GM20431 (cell line): ENCODE results near the gene ZBTB16.

Experiments
- in situ Hi-C: fragments of 300-500 bp; cut with MseI, MboI; formaldehyde crosslinking; loops from one replicate; pipeline ENCODE4 v1.15.0; 2020; ENCODE audit warnings: low sequenced_read_pairs; ENCODE audit not compliant: unreplicated experiment

Gene ZBTB16

DNA sequence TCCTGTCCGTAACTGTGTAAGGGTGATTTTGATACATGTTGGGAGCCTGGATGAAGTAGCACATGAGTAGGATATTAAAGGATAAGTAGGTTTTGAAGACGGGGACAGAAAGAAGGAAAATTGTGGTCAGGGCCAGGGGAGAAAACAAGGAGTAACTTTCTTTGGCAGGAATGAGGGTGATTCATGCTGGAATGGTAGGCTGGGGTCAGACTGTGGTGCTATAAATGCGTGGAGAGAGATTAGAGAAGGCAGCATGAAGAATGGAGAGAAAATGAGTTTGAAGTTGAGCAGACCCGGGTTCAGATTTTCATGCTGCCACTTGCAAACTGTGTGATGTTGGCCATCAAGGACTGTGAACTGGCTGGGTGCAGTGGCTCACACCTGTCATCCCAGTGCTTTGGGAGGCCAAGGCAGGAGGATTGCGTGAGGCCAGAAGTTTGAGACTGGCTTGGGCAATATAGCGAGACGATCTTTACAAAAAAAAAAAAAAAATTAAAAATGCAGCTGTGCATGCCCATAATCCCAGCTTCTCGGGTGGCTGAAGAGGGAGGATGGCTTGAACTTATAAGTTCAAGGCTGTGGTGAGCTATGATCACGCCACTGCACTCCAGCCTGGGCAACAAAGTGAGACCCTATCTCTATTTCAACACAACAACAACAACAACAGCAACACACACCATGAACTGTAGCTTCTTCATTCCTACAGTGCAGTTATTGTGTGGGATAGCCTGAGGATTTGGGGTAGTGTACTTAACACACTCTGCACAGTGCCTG lies 22.3 kb downstream of the ZBTB16 start:
- in situ Hi-C loops: no loop called here

- in situ Hi-C loops: no loop called here
Measured at GRCh38 chr11:114082415-114082748, 22.9 kb downstream of the ZBTB16 start.

GRCh38 chr11:114082767-114083181 lies 23.3 kb downstream of the ZBTB16 start:
- in situ Hi-C loops: no loop called here

- in situ Hi-C loops: no loop called here
Measured at GRCh38 chr11:114083391-114084252, 24.1 kb downstream of the ZBTB16 start.

DNA sequence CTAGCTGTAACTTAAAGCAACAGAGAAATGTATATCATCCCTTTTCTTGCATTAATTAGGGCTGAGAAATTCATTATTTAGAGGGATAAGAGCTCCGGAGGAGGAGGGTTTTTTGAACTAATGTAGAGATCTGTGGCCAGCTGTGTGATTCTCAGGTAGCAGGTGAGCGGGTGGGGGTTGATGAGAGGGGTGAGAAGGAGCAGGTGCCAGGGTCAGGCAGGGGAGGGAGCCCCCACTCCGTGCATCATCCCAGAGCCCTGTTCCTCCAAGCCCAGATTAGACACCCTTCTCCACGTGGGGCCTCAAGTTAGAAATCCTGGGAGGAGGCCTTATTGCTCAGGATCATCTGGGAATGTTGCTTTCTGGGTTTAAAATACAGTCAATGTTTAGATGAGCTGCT lies 24.9 kb downstream of the ZBTB16 start:
- in situ Hi-C loops: no loop called here

DNA sequence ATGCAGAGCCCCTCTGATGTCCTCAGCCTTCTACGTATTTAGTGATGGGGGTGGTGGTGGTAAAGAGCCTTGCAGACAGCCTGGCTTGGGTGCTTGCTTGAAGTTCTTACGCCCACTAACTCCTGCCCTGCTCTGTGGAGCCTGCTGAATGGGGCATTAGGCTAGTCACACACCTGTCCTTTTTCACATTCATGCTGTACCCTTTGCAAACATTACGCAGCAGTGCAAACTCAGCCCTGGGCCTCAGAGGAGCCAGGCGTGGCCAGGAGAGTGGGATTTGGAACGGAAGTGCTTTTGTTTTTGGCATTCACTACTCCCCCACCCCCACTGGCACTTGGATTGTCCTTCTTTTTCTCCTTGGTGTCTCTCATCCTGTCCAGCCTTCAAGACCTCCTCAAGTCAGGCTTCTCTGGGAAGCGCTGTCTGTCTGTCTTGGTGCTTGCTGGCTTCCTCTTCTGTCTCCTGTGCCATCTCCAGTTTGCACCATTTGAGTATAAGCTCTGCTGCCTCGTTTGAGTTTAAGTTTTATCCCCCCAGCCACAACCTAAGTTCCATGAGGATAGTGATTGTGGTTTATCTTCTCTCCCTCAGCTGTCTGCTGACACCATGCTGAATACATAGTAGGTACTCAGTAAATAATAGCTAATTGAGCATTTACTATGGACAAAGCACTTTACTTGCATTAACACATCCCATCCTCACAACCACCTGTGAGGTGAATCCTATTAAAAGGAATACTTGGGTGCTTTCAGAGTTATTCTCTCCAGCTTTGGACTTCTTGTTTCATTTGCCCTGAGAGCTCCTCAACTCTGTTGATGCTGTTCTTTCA lies 26.7 kb downstream of the ZBTB16 start:
- in situ Hi-C loops: no loop called here

DNA sequence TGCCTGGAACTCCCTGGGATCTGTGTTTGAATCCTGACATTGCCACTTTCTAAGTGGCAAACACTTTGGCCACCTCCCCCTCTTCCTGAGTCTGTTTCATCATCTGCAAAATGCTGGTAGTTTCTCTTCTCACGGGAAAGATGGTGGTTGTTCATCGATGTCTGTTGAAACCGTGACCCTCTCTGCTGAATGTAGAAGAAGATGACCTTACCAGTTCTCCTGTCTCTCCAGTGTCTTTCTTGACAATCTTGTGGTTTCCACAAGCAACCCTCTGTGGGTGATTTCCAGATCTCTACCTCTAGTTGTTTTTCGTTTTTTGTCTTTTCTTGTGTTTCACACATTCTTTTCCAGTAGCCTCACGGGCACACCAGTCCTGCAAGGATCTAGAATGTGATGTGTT lies 27.5 kb downstream of the ZBTB16 start:
- in situ Hi-C loops: no loop called here

- in situ Hi-C loops: no loop called here
Measured at GRCh38 chr11:114088216-114088615, 28.7 kb downstream of the ZBTB16 start.

DNA sequence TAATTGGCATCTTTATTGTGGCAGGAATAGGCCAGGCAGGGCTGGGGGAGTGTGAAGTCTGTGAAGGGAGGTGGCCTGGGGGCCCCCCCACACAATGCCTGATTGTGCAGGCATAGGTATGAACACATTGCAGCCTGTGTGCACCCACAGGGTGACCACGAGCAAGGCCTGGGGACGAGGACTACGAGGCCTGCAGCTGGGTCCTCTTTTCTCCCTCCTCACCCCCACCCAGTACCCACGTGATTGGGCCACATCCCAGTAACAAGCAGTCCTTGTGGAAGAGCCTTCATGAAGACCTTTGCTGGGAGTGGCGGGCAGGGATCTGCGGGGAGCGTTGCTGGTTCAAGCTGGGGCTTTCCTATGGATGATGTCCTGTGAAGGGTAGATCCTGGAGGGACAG lies 29.3 kb downstream of the ZBTB16 start:
- in situ Hi-C loops: no loop called here

DNA sequence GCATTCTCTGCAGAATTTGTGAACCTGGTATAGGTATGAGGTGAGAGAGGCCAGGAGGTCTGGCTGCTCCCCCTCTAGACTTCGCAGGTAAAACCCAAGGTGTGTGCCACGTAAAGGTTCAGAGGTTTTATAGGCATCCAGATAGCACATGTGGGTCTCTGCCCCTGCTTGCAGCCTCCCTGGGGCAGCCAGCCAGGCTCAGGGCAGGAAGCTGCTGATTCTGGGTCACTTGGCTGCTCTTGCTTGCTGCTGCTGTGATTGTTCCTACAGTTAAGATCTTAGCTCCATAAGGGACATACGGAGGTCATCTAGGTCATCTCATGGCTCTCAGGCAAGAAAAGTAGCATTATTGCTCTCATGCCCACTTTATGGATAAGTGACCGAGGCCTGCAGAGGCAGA lies 30.2 kb downstream of the ZBTB16 start:
- in situ Hi-C loops: no loop called here

DNA sequence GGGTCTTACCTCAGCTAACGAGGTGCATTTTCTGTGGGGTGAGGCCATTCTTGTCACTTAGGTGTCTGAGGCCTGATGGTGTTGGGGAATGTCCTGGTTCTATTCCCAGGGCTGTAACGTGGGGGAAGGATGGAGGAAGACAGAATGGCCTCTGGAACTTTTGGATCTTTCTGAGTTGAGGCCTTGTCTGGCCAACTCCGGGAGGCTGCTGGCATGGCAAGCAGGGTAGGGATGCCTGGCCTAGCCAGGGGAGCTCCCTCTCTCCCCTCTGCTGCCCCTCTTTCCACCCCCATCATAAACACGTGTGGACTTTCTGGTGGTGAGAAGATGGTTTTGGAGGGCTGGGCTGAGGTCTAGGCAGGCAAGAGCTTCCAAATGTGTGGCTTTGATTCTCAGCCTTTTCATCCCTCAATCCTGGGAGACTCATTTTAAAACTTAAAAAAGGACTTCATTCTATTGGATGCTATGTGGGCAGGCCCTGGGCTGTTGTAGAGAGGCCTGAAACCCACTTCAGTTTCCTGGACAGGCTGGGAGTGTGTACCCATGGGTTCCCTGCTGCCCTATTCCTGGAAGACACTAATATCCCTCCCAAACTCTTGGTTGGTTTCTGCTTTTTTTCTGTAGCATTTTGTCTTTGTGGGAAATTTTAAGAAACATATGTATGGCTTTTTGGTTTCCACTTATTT lies 30.9 kb downstream of the ZBTB16 start:
- in situ Hi-C loops: no loop called here

- in situ Hi-C loops: no loop called here
Measured at GRCh38 chr11:114090976-114091375, 31.5 kb downstream of the ZBTB16 start.

GRCh38 chr11:114091516-114092397 lies 32.2 kb downstream of the ZBTB16 start:
- in situ Hi-C loops: no loop called here

- in situ Hi-C loops: no loop called here
Measured at GRCh38 chr11:114092478-114092877, 33.0 kb downstream of the ZBTB16 start.

DNA sequence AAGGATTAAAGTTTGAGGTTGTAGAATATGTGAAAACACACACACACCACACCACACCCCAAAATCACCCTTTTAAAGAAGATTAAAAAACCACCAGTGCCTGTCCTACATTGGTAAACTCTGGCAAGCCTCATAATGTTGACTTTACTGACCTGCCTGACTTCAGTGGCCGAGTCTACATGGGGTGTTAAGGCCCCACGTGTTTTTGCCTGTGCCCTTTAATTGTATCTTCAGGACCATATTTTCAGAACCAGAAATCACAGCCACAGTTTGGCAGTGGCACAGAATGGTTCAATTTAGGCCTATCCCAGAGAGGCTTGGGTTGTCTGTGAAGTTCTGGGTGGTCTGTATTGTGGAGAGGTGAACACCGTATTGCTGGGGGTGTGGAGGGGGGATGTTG lies 33.4 kb downstream of the ZBTB16 start:
- in situ Hi-C loops: no loop called here

DNA sequence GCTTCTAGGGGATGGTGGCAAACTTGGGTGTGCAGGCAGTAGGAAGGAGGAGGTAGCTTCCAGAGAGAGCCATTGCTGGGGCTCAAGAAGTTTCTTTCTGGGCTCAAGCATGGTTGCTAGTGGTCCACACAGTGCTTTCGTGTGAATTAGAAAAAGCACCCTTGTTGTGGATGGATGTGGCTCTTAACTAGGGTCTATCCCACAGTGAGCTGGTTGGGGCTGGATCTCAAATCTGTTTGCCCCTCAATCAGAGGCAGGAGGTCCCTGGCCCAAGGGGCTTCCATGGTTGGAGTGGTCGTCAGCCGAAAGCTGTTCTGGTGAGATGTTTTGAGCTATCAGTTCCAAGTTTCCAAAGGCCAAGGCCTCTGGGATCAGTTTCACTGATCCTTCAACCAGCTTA lies 35.0 kb downstream of the ZBTB16 start:
- in situ Hi-C loops: no loop called here

DNA sequence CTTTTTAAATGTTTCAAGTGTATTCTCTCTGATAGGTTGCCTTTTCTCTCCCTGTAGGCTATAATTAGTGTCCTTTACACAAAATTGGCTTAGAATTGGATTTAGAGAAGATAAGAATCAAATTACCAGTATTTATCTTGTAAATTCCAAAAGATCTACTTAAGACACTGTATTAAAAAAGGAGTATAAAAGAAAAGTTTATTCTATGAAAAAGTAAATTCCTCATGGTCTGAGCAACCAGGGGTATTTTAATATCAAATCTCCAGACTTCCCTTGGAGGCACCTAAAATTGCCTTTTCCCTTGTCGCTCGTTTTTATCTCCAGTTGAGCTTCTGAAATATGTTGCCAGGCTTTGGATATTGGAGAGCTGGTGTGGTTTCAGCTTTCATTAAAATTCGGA lies 36.4 kb downstream of the ZBTB16 start:
- in situ Hi-C loops: no loop called here

GRCh38 chr11:114097832-114098231 lies 38.3 kb downstream of the ZBTB16 start:
- in situ Hi-C loops: no loop called here

DNA sequence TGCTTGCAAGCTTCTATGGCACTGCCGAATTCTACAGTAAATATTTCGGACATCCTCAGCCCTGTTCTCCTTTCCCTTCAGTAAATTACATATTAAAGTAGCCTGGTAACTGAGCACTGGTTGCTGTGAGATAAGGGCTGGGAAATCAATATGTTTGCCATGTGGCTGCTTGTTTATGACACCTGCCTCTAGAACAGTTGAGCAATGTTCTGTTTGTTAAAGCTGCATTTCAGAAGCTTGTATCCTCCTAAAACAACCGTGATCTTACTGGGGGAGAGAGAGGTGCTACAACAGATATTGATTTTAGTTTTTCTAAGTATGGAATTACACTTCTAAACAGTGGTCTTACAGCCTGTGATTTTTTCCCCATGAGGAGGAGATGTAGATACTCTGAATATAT lies 39.4 kb downstream of the ZBTB16 start:
- in situ Hi-C loops: no loop called here
